Panc1 (cell line): ENCODE data around the gene C1orf198.

ENCODE experiments used
- POLR2AphosphoS5 ChIP-seq: IDR thresholded peaks from 2 replicates; pipeline ENCODE4 v1.6.1; 2012; ENCODE audit warnings: mild to moderate bottlenecking, low read depth, low read length, moderate library complexity
- TCF7L2 ChIP-seq: IDR thresholded peaks from 2 replicates; pipeline ENCODE4 v1.6.1; 2011; ENCODE audit warnings: mild to moderate bottlenecking, low read depth, low read length, inconsistent platforms
- TF ChIP-seq, protein P1 (sequence below): fragments of 450-650 bp; IDR thresholded peaks from 2 replicates; pipeline ENCODE4 v1.5.1; 2017; ENCODE audit warnings: mild to moderate bottlenecking

DNA sequence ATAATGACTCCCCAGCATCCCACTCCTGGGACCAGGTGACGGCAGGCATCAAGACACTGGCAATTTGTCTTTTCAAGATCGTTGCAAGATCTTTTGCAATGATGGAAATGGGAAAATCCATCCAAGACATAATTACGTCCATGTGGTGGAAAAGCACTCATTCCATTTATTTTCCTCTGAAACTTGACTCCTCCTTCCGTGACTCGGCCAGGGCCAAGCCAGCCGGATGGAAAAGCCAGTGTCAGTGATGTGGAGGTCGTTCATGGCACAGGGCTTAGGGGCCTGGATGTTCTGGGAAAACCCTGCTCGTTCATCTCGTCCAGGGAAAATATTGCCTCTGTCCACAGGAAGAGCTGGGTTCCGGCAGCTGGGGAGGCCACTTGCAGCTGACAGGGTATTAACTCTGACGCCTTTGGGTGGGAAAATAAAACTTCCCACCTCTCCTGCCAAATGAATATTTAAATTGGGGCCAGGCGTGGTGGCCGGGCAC, 46.2 kb downstream of the C1orf198 start:
- TF ChIP-seq, protein P1, sequence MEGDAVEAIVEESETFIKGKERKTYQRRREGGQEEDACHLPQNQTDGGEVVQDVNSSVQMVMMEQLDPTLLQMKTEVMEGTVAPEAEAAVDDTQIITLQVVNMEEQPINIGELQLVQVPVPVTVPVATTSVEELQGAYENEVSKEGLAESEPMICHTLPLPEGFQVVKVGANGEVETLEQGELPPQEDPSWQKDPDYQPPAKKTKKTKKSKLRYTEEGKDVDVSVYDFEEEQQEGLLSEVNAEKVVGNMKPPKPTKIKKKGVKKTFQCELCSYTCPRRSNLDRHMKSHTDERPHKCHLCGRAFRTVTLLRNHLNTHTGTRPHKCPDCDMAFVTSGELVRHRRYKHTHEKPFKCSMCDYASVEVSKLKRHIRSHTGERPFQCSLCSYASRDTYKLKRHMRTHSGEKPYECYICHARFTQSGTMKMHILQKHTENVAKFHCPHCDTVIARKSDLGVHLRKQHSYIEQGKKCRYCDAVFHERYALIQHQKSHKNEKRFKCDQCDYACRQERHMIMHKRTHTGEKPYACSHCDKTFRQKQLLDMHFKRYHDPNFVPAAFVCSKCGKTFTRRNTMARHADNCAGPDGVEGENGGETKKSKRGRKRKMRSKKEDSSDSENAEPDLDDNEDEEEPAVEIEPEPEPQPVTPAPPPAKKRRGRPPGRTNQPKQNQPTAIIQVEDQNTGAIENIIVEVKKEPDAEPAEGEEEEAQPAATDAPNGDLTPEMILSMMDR = no peak
- no peak for TF ChIP-seq POLR2AphosphoS5
- no peak for TF ChIP-seq TCF7L2
